Fibroblast of peridontal ligament (primary cell): ENCODE measurements around the gene ADCY6.

Experiments used
- DNase-seq: peaks from one replicate; pipeline ENCODE4 v3.0.0-alpha.2; 2010; ENCODE audit errors: extremely low read depth

The ADCY6 gene

GRCh38 chr12:48815126-48816110 is 26.5 kb upstream of the ADCY6 start:
- peak; percentile 77 for DNase-seq

- peak; percentile 75 for DNase-seq
Measured at GRCh38 chr12:48814262-48815125, 25.6 kb upstream of the ADCY6 start.

GRCh38 chr12:48813465-48814261 is 24.8 kb upstream of the ADCY6 start:
- peak; percentile 32 for DNase-seq

GRCh38 chr12:48812389-48812788 is 23.5 kb upstream of the ADCY6 start:
- peak; percentile 29 for DNase-seq

- peak; percentile 44 for DNase-seq
Measured at GRCh38 chr12:48811437-48812090, 22.7 kb upstream of the ADCY6 start.

GRCh38 chr12:48810903-48811431 is 22.1 kb upstream of the ADCY6 start:
- DNase-seq = peak; percentile 87

GRCh38 chr12:48807981-48808380 is 19.1 kb upstream of the ADCY6 start:
- no peak for DNase-seq

- no peak for DNase-seq
Measured at GRCh38 chr12:48803675-48804074, 14.8 kb upstream of the ADCY6 start.

- DNase-seq = no peak
Measured at GRCh38 chr12:48800971-48801370, 12.1 kb upstream of the ADCY6 start.

- DNase-seq = no peak
Measured at GRCh38 chr12:48800457-48800856, 11.6 kb upstream of the ADCY6 start.

- no peak for DNase-seq
Measured at GRCh38 chr12:48796976-48797375, 8.1 kb upstream of the ADCY6 start.

- peak; percentile 85 for DNase-seq
Measured at GRCh38 chr12:48795550-48796455, 6.9 kb upstream of the ADCY6 start.

- DNase-seq = peak; percentile 52
Measured at GRCh38 chr12:48794870-48795269, 6.0 kb upstream of the ADCY6 start.

GRCh38 chr12:48793696-48794095 is 4.8 kb upstream of the ADCY6 start:
- DNase-seq = no peak

- no peak for DNase-seq
Measured at GRCh38 chr12:48789858-48790326, 1.0 kb upstream of the ADCY6 start.

GRCh38 chr12:48788524-48788853 is 400 bp downstream of the ADCY6 start:
- no peak for DNase-seq

- peak; percentile 19 for DNase-seq
Measured at GRCh38 chr12:48787791-48788523, 932 bp downstream of the ADCY6 start.

GRCh38 chr12:48786591-48787544 is 2.0 kb downstream of the ADCY6 start:
- DNase-seq = peak; percentile 35
